HG02678 (cell line): Measurements from ENCODE around the gene CACNG1.

Experiments used
- ATAC-seq: cut with Tn5 transposase; IDR thresholded peaks from one replicate; pipeline ENCODE4 v1.9.1; 2021; ENCODE audit warnings: mild to moderate bottlenecking, moderate library complexity; ENCODE audit not compliant: unreplicated experiment

Gene CACNG1, protein sequence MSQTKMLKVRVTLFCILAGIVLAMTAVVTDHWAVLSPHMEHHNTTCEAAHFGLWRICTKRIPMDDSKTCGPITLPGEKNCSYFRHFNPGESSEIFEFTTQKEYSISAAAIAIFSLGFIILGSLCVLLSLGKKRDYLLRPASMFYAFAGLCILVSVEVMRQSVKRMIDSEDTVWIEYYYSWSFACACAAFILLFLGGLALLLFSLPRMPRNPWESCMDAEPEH

DNA sequence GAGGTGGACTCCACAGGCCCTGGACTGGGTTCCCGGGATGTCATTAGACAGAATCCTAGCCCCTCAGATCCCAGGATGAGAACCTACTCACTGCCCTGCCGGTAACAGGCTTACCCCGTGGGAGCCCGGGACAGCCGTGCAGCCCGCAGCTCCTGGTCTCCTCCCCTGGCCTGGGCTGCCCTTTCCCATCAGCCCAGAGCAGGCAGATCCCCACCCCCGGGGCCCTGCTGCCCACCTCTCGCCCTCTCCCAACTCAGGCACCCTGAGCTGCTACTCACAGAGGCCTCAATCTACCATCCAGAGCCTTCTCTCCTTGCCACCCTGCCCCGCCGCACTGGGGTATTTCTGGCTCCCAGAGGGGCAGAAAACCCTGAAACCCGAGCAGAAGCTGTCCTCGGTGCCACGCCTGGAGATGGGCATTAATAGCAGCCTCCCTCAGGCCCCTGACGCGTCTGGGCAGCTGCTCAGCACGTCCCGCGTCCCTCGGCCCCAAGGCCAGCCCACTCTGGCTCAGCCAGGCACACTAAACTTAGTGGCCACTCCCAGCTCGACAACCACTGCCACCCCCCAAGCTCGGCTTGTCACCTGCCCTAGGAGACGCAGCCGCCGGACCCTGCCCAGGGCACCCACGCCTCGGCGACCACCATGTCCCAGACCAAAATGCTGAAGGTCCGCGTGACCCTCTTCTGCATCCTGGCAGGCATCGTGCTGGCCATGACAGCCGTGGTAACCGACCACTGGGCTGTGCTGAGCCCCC, at the start of gene CACNG1:
Gene CACNG1, plus strand, starts transcription at position 539 of the 757 bp plus-strand sequence. Its CDS starts 107 bp downstream, at position 646.
- no peak for ATAC-seq

DNA sequence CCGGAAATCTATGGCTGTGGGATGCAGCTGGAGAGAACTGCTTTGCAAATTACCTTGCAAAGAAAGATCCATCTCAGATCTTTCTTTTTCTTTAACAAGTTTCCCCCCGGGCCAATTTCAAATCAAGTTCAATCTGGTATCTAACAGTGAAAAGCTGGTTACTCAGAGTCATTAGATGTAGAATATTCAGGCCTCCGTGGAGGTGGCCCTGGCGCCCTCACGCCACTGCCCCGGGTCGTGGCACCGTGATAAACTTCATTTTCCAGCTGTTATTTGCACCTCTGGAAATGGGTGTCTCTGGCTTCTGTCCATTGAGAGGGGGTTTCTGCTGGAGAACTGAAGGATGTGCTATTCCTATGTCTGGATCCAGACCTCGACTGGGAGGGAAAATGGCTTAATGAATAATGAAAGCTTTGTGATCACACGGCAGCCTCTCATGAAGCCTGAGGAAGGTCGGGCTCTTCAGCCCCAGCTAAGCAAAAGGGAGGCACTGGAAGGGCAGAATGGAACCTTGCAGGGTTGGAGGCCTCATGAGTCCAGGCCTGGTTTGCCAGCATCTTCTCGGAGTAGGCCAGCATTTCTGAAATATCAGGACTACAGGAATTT, 49.3 kb upstream of the CACNG1 start:
- no peak for ATAC-seq

DNA sequence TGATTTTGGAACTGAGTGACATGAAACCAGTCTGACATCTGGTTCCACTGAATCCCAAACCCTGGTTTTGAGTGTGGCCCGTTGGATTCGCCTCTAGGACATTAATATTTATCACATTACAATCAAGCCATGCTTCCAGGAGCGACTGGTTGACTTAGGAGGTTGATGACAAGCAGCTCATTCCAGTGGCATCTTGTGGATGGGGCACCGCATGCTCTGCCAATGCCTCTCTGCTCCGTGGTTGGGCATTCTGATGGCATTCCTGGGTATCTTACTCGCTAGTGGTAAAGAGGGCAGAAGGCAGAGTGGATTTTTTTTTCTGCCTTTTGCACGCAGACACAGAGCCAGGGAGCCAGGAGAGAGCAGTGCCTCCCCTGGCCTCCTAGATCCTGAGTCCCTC, 48.4 kb upstream of the CACNG1 start:
- no peak for ATAC-seq

DNA sequence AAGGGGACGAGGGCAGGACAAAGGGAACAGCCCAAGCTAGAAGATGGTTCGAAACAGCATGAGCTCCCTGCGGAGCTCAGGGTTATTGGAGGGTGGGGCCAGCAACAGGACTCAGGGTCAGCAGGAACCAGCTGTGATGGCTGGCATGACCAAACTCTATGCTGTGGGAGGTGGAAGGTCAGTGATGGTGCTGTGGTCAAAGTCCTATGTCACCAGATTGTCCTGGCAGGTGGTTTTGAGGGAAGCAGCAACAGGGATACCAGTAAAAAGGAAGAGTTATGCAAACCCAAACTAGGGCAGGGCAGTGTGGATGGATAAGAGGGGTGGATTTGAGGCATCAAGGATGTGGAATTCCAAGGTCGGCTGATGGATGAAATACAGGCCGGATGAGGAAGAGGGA, 47.4 kb upstream of the CACNG1 start:
- no peak for ATAC-seq

DNA sequence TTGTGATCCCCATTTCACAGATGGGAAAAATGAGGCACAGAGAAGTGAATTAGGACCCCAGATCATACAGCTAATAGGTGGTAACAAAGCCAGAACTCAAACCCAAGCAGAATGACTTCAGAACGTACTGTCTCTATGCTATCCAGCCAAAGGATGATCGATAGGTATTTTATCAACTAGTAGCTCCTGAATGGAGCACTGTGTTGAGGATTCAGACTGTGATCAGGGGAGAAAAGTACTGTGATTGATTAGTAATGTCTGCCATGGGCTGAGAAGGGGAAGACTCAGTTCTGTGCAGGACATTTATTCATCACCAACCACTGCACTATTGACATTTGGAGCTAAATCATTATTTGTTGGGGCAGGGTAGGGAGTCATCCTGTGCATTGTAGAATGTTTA, 41.1 kb upstream of the CACNG1 start:
- ATAC-seq, result no peak

DNA sequence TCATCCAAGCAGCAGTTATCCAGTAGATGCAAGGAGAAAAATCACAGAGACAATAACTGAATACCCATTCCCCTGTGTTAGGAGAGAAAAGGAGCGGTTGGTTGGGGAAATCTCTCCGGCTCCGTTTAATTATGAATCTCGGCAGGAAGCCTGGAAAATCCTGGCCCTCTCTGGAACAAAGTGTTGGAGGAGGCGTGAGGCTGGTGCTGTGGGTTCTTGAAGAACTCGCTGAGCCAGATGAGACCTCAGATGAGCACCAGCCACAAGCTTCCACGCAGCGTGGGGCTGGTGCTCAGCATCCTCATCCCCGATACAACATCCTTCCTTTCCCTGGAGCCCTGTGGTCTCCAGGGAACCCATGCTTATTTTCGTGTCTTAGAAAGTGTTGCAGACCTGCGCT, 40.2 kb upstream of the CACNG1 start:
- ATAC-seq, result no peak

DNA sequence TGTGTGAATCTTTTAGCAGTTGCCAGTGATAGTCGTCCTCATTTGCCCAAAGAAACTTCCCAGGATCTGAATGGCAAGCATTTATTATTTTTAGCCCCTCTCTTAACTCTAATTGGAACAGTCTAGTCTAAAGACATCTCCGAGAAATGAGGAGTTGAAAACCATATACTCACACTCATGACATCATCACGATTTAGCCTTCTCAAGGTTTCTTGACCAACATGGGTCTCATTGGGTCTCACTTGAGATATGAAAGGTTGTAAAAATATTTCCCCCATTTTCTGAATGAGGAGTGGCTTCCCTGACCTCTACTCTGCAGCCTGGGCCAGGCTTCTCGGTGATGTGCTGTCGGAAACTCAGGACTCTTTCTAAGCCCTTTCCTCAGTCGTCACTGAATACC, 37.1 kb upstream of the CACNG1 start:
- ATAC-seq, result no peak

DNA sequence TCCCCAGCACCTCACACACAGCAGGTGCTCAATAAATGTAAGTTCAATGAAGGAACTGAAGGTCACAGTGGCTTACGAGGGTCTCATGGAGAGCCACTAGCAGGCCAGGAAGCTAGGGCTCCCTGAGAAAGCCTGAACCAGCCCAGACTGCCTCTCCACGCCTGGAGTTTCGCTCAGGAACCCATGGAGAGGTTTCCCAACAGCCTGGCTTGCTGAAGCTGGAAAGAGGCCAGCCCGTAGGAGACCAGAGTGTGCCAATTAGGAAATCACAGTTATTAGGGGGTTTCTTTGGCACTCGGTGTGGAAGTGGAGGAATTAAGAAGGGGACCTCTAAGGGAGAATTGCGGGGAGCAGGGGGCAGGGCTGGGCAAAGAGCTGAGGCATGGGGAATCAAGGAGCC, 36.3 kb upstream of the CACNG1 start:
- ATAC-seq, result no peak

DNA sequence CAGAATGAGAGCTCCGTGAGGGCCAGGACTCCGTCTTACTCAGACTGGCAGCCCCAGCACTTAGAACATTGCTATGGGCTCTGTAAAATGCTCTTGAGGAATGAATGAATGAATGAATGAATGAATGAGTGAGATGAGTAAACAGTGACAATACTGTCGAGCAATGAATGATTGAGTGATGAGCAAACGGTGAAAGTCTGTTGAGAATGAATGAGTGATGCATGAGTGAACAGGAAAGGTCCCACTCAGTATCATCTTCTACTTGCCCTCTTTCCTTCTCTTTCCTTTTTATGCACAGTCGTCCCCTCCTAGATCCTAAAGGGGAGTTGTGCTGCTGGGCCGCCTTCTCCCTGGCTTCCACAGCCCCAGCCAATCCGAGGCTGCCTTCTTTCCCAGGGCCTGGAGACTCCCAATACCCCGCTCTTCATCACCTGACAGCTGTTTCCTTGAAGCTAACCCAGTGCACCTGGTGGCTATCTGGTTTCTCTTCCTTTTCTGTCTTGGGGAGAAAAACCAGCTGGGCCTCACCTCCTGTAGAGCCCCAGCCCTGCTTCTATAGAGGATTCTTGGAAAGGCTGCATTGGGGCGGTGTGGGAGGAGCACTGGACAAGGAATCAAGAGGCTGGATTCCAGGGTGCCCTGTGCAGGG, 32.7 kb upstream of the CACNG1 start:
- no peak for ATAC-seq

DNA sequence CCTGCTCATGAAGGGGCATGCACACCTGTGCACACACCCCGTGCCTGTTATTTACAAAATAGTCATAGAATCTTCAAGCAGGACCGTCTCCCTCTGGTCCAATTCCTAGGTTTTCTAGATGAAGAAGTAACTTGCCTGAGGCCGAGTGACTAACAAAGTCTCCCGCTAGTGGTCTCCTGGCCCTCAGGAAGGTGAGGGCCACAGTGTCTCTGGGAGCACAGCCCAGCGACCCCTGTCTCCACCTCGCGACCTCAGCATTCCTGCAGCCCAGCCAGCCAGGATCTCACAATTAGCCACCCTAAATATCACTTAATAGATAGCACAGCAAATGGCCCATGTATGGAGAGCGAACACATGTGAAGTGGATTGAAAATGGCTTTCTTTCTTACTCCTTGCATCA, 30.5 kb upstream of the CACNG1 start:
- ATAC-seq, result no peak

- ATAC-seq, result no peak
Measured at GRCh38 chr17:67015001-67015400, 29.4 kb upstream of the CACNG1 start.

DNA sequence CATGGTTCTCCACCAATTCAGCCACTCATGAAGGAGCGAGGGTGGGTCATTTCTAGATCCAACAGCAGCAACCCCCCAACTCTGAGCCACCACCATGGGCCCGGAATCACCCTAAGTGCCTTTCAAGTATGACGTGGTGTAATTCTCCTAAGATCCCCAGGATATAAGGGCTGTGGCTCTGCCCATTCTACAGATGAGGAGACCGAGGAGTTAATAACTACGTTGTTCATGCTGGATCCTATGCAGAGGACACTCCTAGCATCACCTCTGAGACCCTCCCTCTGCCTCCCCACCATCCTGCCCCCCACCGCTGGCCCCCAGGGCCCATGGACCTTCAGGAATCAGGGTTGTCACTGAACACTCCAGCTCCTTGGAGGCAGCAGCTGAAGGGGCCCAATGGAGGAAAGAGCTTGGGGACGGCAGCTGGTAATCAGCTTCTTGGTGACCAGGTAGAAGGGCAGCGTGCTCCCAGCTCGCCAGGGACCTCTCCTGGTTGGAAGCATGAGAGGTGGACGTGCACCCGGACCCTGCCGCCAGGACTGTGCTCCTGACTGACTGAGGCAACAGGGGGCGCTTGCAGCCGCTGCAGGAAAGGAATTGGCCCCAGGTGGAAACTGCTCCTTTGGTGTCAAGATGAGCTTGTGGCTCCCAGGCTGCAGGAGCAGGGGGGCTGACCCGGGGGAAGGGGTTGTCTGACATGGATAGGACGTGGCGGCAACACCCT, 28.2 kb upstream of the CACNG1 start:
- no peak for ATAC-seq

DNA sequence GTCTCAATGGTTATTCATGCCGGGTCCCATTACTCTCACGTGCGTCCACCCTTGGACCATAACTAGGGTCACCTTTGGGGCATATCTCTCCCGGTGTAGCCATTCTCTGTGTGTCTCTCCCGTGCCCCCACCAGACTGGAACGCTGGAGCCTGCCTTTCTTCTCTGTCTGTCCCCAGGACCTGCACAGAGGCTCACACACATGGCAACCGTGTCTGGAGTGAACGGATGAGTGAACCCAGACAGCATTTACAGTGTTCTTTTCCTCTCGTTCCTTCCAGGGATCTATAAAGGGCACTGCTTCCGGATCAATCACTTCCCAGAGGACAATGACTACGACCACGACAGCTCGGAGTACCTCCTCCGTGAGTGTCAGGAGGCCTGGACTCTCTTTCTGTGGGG, 26.4 kb upstream of the CACNG1 start:
- ATAC-seq, result no peak

- ATAC-seq, result no peak
Measured at GRCh38 chr17:67018471-67019434, 25.6 kb upstream of the CACNG1 start.

- ATAC-seq, result no peak
Measured at GRCh38 chr17:67019809-67020208, 24.5 kb upstream of the CACNG1 start.

- ATAC-seq, result no peak
Measured at GRCh38 chr17:67020293-67020766, 24.0 kb upstream of the CACNG1 start.

GRCh38 chr17:67021196-67021595, 23.2 kb upstream of the CACNG1 start:
- ATAC-seq, result no peak

- ATAC-seq, result no peak
Measured at GRCh38 chr17:67021743-67022450, 22.5 kb upstream of the CACNG1 start.

DNA sequence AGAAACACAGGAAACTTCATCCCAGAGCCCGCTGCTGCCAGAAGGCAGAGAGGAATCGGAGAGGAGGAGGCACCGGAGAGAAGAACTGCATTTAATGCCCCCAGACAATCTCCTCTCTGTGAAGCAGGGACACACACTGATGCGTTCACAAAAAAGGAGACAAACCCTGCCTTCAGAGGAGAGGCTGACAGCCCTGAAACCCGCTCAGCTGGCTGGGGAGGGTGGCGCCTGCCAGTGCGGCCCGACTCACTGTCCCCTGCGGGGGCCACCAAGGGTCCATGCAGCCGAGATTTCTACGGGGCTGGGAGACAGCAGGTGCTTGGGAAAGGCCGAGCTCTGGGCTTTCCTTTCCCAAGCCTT, 21.9 kb upstream of the CACNG1 start:
- ATAC-seq, result no peak
